ENCODE data around the gene KLHL29.

DNA sequence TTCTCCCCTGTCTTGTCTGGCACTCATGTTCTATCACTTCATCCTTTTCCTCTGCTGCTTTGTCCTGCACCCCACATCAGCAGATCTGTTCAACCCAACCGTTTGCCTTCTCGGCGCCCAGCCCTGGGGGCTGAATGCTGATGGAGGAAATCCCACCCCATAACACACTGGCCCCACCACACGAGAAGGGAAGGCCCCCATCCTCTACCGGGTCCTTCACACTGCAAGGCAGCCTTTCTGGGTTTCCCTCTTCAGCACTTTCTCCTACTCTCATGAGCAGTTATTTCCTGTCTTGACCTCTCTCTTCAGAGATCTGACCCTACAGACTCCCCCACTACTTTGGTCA lies 314.6 kb downstream of the KLHL29 start:
- no peak for TF ChIP-seq CTCF (IDR thresholded peaks at IDR 0.05; ENCODE audit: low read depth, low read length)
- TF ChIP-seq MYC (IDR thresholded peaks at IDR 0.05; ENCODE audit: low read depth, low read length), result no peak
- no peak for TF ChIP-seq POLR2A (IDR thresholded peaks at IDR 0.05; ENCODE audit: extremely low read depth, insufficient read length)

Data from NB4 (cell line).